GM12878 (cell line): ENCODE measurements around the gene BMERB1. TPM values are rescaled to one million over a fixed set of nuclear protein-coding genes. Genes with fewer than 3 reads are reported as not detected.

Experiments used
- ATAC-seq: fragments of 200-7000 bp; cut with Tn5 transposase; 3 replicates; pipeline ENCODE4 v1.9.1; 2020; ENCODE audit warnings: mild to moderate bottlenecking, moderate library complexity
- BruUV-seq: library from RNA; stranded (reverse); fragments of 400-500 nt; replicated peaks from 2 replicates; lab custom pipeline; 2021; lab: Mats Ljungman, UMichigan
- CTCF ChIA-PET: fragments of 300-600 bp; sonication (Branson Sonifier 250); formaldehyde crosslinking; extraction: SDS; loops from one replicate; lab custom pipeline; 2021; ENCODE audit warnings: inconsistent platforms; lab: Yijun Ruan, JAX
- POLR2A ChIA-PET: fragments of 350-600 bp; formaldehyde crosslinking; extraction: SDS; loops from one replicate; lab custom pipeline; 2021; ENCODE audit warnings: inconsistent platforms; lab: Charles Lee
- RAD21 ChIA-PET: fragments of 300-600 bp; sonication (Branson Sonifier 250); formaldehyde crosslinking; loops from one replicate; lab custom pipeline; 2023; ENCODE audit warnings: antibody characterized with exemption; ENCODE audit not compliant: unreplicated experiment; lab: Charles Lee
- SMC1A ChIA-PET: fragments of 300-600 bp; sonication (Branson Sonifier 250); formaldehyde crosslinking; loops from one replicate; lab custom pipeline; 2023; ENCODE audit not compliant: unreplicated experiment, uncharacterized antibody; lab: Charles Lee
- DNase-seq: peaks from one replicate; pipeline ENCODE4 v3.0.0-alpha.2; 2011; ENCODE audit warnings: low read depth, low spot score
- FAIRE-seq: peaks from 3 replicates; lab custom pipeline; 2011; peaks lifted over from hg19 to GRCh38; lab: Jason Lieb, UNC
- H2AFZ ChIP-seq: 2 replicates; pipeline ENCODE4 v1.6.0; 2011; ENCODE audit warnings: low read depth, low read length, control low read depth; ENCODE audit not compliant: control insufficient read depth
- H3K27ac ChIP-seq: 2 replicates; pipeline ENCODE4 v1.5.1; 2011; ENCODE audit warnings: control low read depth; ENCODE audit not compliant: control insufficient read depth, insufficient read depth
- H3K27me3 ChIP-seq, 2 experiments: replicated peaks in 1 of 2; 2 replicates each; pipeline versions ENCODE4 v1.6.0 to v1.6.1; 2011; ENCODE audit warnings: low read length in 1 of 2; ENCODE audit not compliant: control insufficient read depth in 2 of 2, insufficient read depth in 2 of 2
- H3K36me3 ChIP-seq, 2 experiments: 2 replicates each; pipeline ENCODE4 v1.5.1; 2011; ENCODE audit warnings: low read length in 1 of 2; ENCODE audit not compliant: control insufficient read depth in 2 of 2, insufficient read depth in 2 of 2
- H3K4me1 ChIP-seq: 2 replicates; pipeline ENCODE4 v1.6.1; 2011; ENCODE audit warnings: mild to moderate bottlenecking, low read length, moderate library complexity, mixed read lengths; ENCODE audit not compliant: control insufficient read depth, insufficient read depth
- H3K4me2 ChIP-seq: 2 replicates; pipeline ENCODE4 v1.6.0; 2011; ENCODE audit warnings: control low read depth; ENCODE audit not compliant: control insufficient read depth, insufficient read depth
- H3K4me3 ChIP-seq: fragments of 200-600 bp; sonication (generic); 2 replicates; pipeline ENCODE4 v1.5.1; 2016
- H3K79me2 ChIP-seq: 2 replicates; pipeline ENCODE4 v1.6.0; 2011; ENCODE audit warnings: low read length; ENCODE audit not compliant: control insufficient read depth, insufficient read depth
- H3K9ac ChIP-seq: 2 replicates; pipeline ENCODE4 v1.8.0; 2011; ENCODE audit warnings: low read length, control low read depth, mixed read lengths; ENCODE audit not compliant: control insufficient read depth, insufficient read depth
- H3K9me3 ChIP-seq: replicated peaks from 3 replicates; pipeline ENCODE4 v1.5.1; 2011; ENCODE audit warnings: mild to moderate bottlenecking, low read length; ENCODE audit not compliant: control insufficient read depth, insufficient read depth
- H4K20me1 ChIP-seq: 2 replicates; pipeline ENCODE4 v1.6.0; 2011; ENCODE audit not compliant: control insufficient read depth, insufficient read depth
- BCL11A ChIP-seq: IDR thresholded peaks from 2 replicates; pipeline ENCODE4 v1.6.1; 2011; ENCODE audit warnings: low read depth, low read length
- CEBPB ChIP-seq, 2 experiments: fragments of 150-350 bp in 1 of 2; IDR thresholded peaks; 2 replicates each; pipeline ENCODE4 v1.6.1; 2012 to 2014; ENCODE audit warnings: low read depth in 2 of 2, low read length in 2 of 2, borderline replicate concordance in 1 of 2, inconsistent platforms in 1 of 2
- FOXK2 ChIP-seq: fragments of 450-650 bp; IDR thresholded peaks from 2 replicates; pipeline ENCODE4 v1.6.1; 2017; ENCODE audit warnings: mild to moderate bottlenecking, moderate library complexity
- IKZF1 ChIP-seq: fragments of 450-650 bp; conservative IDR thresholded peaks from 2 replicates; pipeline ENCODE4 v1.6.1; 2017; ENCODE audit warnings: antibody characterized with exemption, mild to moderate bottlenecking
- MTA2 ChIP-seq: fragments of 450-650 bp; IDR thresholded peaks from 2 replicates; pipeline ENCODE4 v1.6.1; 2016; ENCODE audit warnings: low read depth, mild to moderate bottlenecking, moderate library complexity
- PAX8 ChIP-seq: fragments of 450-650 bp; IDR thresholded peaks from 2 replicates; pipeline ENCODE4 v1.6.1; 2017; ENCODE audit warnings: mild to moderate bottlenecking, moderate library complexity
- POLR2AphosphoS5 ChIP-seq: IDR thresholded peaks from 2 replicates; pipeline ENCODE4 v1.6.1; 2011; ENCODE audit warnings: mild to moderate bottlenecking, low read length, inconsistent platforms
- RBBP5 ChIP-seq: fragments of 200-600 bp; sonication (generic); conservative IDR thresholded peaks from 2 replicates; pipeline ENCODE4 v1.6.1; 2016
- SMAD5 ChIP-seq: IDR thresholded peaks from 2 replicates; pipeline ENCODE4 v1.6.1; 2016; ENCODE audit warnings: antibody characterized with exemption, low read depth
- SMC3 ChIP-seq: IDR thresholded peaks from 2 replicates; pipeline ENCODE4 v1.6.1; 2011; ENCODE audit warnings: low read length, improper control_type of control experiment, borderline replicate concordance
- SP1 ChIP-seq: IDR thresholded peaks from one replicate; pipeline ENCODE4 v1.6.1; 2011; ENCODE audit warnings: low read depth, low read length
- SREBF2 ChIP-seq: IDR thresholded peaks from 2 replicates; pipeline ENCODE4 v1.6.1; 2012; ENCODE audit warnings: mild to moderate bottlenecking, low read length
- STAT1 ChIP-seq: fragments of 450-650 bp; conservative IDR thresholded peaks from 2 replicates; pipeline ENCODE4 v1.6.1; 2014; ENCODE audit warnings: antibody characterized with exemption, mild to moderate bottlenecking
- ZNF207 ChIP-seq: fragments of 450-650 bp; IDR thresholded peaks from 2 replicates; pipeline ENCODE4 v1.6.1; 2014; ENCODE audit warnings: antibody characterized with exemption, mild to moderate bottlenecking, borderline replicate concordance
- ZNF274 ChIP-seq: IDR thresholded peaks from one replicate; pipeline ENCODE4 v1.8.0; 2011; ENCODE audit not compliant: insufficient read length, insufficient read depth
- ZNF384 ChIP-seq: IDR thresholded peaks from 2 replicates; pipeline ENCODE4 v1.6.1; 2012; ENCODE audit warnings: low read depth, mild to moderate bottlenecking, low read length, improper control_type of control experiment, borderline replicate concordance
- ZSCAN29 ChIP-seq: fragments of 450-650 bp; IDR thresholded peaks from 2 replicates; pipeline ENCODE4 v1.6.1; 2017; ENCODE audit warnings: mild to moderate bottlenecking, moderate library complexity
- WGBS: methylation state at CpG from one replicate; pipeline ENCODE4 v1.1.6; 2016; ENCODE audit warnings: low lambda C conversion rate; ENCODE audit not compliant: insufficient replicate concordance, insufficient coverage; ENCODE audit errors: missing lambda C conversion rate; 5-methylcytosine and 5-hydroxymethylcytosine counted together
- in situ Hi-C: fragments of 300-500 bp; cut with MboI; formaldehyde crosslinking; loops from 9 replicates; pipeline ENCODE4 v1.14.3; 2018; ENCODE audit warnings: mixed read lengths
- intact Hi-C: fragments of 100-400 bp; cut with micrococcal nuclease; formaldehyde crosslinking; loops from one replicate; pipeline ENCODE4 v1.14.2; 2022; ENCODE audit not compliant: unreplicated experiment
- polyA plus RNA-seq, 11 experiments: library from polyadenylated mRNA; depleted of rRNA in 4 of 11; unstranded in 6 of 11; stranded (reverse) in 5 of 11; fragments of >200 nt; fragmentation: Nextera tagmentation in 4 of 11; fragmentation: Illumina TruSeq in 1 of 11; extraction: Ambion mirVana in 4 of 11; extraction: Trizol in 1 of 11; gene quantifications; 1 replicate in 1 of 11; 2 replicates in 10 of 11; pipeline versions ENCODE4 v1.2.1 to v1.2.3, GENCODE V29; 2011 to 2016; ENCODE audit warnings: inconsistent platforms in 2 of 11, missing spikeins in 2 of 11, low read depth in 1 of 11
- total RNA-seq, 4 experiments: library from RNA; depleted of rRNA in 3 of 4; stranded (reverse); fragments of >200 nt in 3 of 4; fragmentation: Illumina TruSeq in 1 of 4; extraction: Trizol in 1 of 4; gene quantifications; 2 replicates each; pipeline versions ENCODE4 v1.2.1 to v1.2.3, GENCODE V29; 2013 to 2021
- TF ChIP-seq, protein P1 (sequence below): IDR thresholded peaks from 2 replicates; pipeline ENCODE4 v1.6.1; 2012; ENCODE audit warnings: low read depth, low read length, improper control_type of control experiment
- TF ChIP-seq, protein P2 (sequence below): fragments of 450-650 bp; conservative IDR thresholded peaks from 2 replicates; pipeline ENCODE4 v1.6.1; 2017; ENCODE audit warnings: mild to moderate bottlenecking, moderate library complexity
- TF ChIP-seq, protein P3 (sequence below), 3 experiments: IDR thresholded peaks in 2 of 3; conservative IDR thresholded peaks in 1 of 3; 2 replicates each; pipeline ENCODE4 v1.5.1; 2011; ENCODE audit warnings: low read depth in 3 of 3, low read length in 3 of 3, mild to moderate bottlenecking in 3 of 3, control low read depth in 2 of 3, moderate library complexity in 2 of 3, inconsistent platforms in 1 of 3, mixed read lengths in 1 of 3; ENCODE audit not compliant: control insufficient read depth in 2 of 3, insufficient read depth in 1 of 3; ENCODE audit errors: extremely low read depth in 1 of 3

BMERB1 gene
- total and polyA plus RNA-seq, 10 of the 15 experiments (the other 5 are each of a cell fraction or from before 2014, with no cell fraction given), result 0.05 to 0.68 (median 0.34) TPM

DNA sequence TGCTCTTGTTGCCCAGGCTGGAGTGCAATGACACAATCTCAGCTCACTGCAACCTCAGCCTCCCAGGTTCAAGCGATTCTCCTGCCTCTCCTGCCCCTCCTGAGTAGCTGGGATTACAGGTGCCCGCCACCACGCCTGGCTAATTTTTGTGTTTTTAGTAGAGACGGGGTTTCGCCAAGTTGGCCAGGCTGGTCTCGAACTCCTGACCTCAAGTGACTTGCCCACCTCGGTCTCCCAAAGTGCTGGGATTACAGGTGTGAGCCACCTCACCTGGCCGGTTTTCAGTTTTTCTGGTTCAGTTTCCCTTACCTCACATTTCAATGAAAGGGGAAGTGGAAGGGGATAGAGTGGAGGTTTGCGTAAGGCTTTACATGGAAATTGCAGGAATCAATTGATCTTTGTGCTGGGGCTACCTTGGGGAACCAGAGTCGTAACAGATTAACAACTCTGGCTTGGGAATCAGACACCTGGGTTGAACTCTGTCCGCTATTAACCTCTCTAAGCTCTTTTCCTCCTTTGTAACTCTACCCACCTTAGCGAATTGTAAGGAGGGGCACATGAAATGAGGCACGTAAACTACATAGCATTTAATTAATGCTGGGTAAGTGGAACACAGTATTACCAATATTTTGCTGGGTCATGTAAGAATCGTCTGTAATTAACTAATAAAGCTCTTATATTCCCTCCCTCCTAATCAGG lies 35.6 kb upstream of the BMERB1 start:
- Histone ChIP-seq H3K4me3 (no peak overlapping the region), H2AFZ (no peak overlapping the region), H3K9me3 (no peaks in the 10 kb centered on the region)
- TF ChIP-seq ZNF274, result no peak
- TF ChIP-seq, protein P1, sequence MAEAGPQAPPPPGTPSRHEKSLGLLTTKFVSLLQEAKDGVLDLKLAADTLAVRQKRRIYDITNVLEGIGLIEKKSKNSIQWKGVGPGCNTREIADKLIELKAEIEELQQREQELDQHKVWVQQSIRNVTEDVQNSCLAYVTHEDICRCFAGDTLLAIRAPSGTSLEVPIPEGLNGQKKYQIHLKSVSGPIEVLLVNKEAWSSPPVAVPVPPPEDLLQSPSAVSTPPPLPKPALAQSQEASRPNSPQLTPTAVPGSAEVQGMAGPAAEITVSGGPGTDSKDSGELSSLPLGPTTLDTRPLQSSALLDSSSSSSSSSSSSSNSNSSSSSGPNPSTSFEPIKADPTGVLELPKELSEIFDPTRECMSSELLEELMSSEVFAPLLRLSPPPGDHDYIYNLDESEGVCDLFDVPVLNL, result no peak
- TF ChIP-seq ZNF384, result no peak
- no peak for TF ChIP-seq ZSCAN29
- TF ChIP-seq IKZF1, result no peak
- no peak for TF ChIP-seq SMAD5
- TF ChIP-seq SMC3, result no peak
- TF ChIP-seq BCL11A, result no peak
- no peak for TF ChIP-seq SP1
- TF ChIP-seq RBBP5, result no peak
- no peak for TF ChIP-seq ZNF207
- no peak for TF ChIP-seq POLR2AphosphoS5
- no peak for TF ChIP-seq STAT1
- TF ChIP-seq, protein P2, sequence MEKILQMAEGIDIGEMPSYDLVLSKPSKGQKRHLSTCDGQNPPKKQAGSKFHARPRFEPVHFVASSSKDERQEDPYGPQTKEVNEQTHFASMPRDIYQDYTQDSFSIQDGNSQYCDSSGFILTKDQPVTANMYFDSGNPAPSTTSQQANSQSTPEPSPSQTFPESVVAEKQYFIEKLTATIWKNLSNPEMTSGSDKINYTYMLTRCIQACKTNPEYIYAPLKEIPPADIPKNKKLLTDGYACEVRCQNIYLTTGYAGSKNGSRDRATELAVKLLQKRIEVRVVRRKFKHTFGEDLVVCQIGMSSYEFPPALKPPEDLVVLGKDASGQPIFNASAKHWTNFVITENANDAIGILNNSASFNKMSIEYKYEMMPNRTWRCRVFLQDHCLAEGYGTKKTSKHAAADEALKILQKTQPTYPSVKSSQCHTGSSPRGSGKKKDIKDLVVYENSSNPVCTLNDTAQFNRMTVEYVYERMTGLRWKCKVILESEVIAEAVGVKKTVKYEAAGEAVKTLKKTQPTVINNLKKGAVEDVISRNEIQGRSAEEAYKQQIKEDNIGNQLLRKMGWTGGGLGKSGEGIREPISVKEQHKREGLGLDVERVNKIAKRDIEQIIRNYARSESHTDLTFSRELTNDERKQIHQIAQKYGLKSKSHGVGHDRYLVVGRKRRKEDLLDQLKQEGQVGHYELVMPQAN, result no peak
- no peak for TF ChIP-seq MTA2
- TF ChIP-seq PAX8, result no peak
- no peak for TF ChIP-seq CEBPB (IDR thresholded peaks at IDR 0.05; ENCODE audit: borderline replicate concordance in 1 of 2, low read depth in 2 of 2, low read length in 2 of 2)
- TF ChIP-seq, protein P3, sequence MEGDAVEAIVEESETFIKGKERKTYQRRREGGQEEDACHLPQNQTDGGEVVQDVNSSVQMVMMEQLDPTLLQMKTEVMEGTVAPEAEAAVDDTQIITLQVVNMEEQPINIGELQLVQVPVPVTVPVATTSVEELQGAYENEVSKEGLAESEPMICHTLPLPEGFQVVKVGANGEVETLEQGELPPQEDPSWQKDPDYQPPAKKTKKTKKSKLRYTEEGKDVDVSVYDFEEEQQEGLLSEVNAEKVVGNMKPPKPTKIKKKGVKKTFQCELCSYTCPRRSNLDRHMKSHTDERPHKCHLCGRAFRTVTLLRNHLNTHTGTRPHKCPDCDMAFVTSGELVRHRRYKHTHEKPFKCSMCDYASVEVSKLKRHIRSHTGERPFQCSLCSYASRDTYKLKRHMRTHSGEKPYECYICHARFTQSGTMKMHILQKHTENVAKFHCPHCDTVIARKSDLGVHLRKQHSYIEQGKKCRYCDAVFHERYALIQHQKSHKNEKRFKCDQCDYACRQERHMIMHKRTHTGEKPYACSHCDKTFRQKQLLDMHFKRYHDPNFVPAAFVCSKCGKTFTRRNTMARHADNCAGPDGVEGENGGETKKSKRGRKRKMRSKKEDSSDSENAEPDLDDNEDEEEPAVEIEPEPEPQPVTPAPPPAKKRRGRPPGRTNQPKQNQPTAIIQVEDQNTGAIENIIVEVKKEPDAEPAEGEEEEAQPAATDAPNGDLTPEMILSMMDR (IDR thresholded peaks at IDR 0.05 in 2 of 3, conservative IDR thresholded peaks at IDR 0.05 in 1 of 3; ENCODE audit: control insufficient read depth in 2 of 3, extremely low read depth in 1 of 3, insufficient read depth in 1 of 3, low read depth in 3 of 3, low read length in 3 of 3), result no peak
- TF ChIP-seq SREBF2, result no peak
- TF ChIP-seq FOXK2, result no peak
- TF ChIP-seq, all 136 proteins: peak for 0
- FAIRE-seq, result no peak
- BruUV-seq, result no TSS peak
- intact Hi-C loops, result no loop called here
- in situ Hi-C loops, result no loop called here
- ChIA-PET POLR2A (no interaction called here), SMC1A (no interaction called here), CTCF (no interaction called here), RAD21 (no interaction called here)
- Histone ChIP-seq H3K79me2 (no peaks in the 10 kb centered on the region), H3K4me1 (peaks cover 3% of the 10 kb centered on the region; the same call in 1 of the 2 replicates), H3K4me2 (no peak overlapping the region), H3K27ac (no peak overlapping the region), H3K36me3 (no peaks in the 10 kb centered on the region), H3K27me3 (no peaks in the 10 kb centered on the region), H4K20me1 (no peaks in the 10 kb centered on the region), H3K9ac (no peak overlapping the region)
- DNase-seq, result no peak
- WGBS, result 51% methylated on average over 14 of the region's 14 CpGs
- no peak for ATAC-seq
